ENCODE results near the gene EEIG1. TPM values are rescaled to one million over a fixed set of nuclear protein-coding genes. Genes with fewer than 3 reads are reported as not detected.

The EEIG1 gene
- total and polyA plus RNA-seq, 9 of the 15 experiments (the other 6 are each of a cell fraction or from before 2014, with no cell fraction given): 0.17 to 16.7 (median 3.6) TPM

DNA sequence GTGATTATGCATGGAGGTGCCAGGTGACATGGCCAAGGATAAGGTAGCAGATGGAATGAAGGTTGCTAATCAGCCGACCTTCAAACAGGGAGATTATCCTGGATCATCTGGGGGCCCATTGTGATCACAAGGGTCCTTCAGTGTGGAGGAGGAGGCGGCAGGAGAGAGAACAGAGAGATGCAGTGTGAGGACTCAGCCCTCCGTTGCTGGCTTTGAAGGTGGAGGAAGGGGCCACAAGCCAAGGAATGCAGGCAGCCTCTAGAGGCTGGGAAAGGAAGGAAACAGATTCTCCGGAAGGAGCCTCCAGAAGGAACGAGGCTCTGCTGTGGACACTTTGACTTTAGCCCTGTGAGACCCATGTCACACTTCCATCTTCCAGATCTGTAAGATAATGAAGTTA is 27.4 kb upstream of the EEIG1 start (continued):
- TF ChIP-seq, protein P1, sequence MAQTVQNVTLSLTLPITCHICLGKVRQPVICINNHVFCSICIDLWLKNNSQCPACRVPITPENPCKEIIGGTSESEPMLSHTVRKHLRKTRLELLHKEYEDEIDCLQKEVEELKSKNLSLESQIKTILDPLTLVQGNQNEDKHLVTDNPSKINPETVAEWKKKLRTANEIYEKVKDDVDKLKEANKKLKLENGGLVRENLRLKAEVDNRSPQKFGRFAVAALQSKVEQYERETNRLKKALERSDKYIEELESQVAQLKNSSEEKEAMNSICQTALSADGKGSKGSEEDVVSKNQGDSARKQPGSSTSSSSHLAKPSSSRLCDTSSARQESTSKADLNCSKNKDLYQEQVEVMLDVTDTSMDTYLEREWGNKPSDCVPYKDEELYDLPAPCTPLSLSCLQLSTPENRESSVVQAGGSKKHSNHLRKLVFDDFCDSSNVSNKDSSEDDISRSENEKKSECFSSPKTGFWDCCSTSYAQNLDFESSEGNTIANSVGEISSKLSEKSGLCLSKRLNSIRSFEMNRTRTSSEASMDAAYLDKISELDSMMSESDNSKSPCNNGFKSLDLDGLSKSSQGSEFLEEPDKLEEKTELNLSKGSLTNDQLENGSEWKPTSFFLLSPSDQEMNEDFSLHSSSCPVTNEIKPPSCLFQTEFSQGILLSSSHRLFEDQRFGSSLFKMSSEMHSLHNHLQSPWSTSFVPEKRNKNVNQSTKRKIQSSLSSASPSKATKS (CRISPR knock-in tag; IDR thresholded peaks at IDR 0.05): no peak
- peak; percentile 52; the same call in 1 of the 2 replicates for TF ChIP-seq ADNP (tag; IDR thresholded peaks at IDR 0.05)
- TF ChIP-seq SMARCA5 (IDR thresholded peaks at IDR 0.05): peak; percentile 76; the same call in 1 of the 2 replicates
- TF ChIP-seq NEUROD1 (IDR thresholded peaks at IDR 0.05; ENCODE audit: borderline replicate concordance, low read depth, low read length, partially characterized antibody): no peak
- TF ChIP-seq, protein P2, sequence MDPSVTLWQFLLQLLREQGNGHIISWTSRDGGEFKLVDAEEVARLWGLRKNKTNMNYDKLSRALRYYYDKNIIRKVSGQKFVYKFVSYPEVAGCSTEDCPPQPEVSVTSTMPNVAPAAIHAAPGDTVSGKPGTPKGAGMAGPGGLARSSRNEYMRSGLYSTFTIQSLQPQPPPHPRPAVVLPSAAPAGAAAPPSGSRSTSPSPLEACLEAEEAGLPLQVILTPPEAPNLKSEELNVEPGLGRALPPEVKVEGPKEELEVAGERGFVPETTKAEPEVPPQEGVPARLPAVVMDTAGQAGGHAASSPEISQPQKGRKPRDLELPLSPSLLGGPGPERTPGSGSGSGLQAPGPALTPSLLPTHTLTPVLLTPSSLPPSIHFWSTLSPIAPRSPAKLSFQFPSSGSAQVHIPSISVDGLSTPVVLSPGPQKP (CRISPR knock-in tag; IDR thresholded peaks at IDR 0.05): no peak
- peak; percentile 44 for TF ChIP-seq RBM25 (IDR thresholded peaks at IDR 0.05; ENCODE audit: low read depth, low read length, severe bottlenecking)
- TF ChIP-seq, protein P3, sequence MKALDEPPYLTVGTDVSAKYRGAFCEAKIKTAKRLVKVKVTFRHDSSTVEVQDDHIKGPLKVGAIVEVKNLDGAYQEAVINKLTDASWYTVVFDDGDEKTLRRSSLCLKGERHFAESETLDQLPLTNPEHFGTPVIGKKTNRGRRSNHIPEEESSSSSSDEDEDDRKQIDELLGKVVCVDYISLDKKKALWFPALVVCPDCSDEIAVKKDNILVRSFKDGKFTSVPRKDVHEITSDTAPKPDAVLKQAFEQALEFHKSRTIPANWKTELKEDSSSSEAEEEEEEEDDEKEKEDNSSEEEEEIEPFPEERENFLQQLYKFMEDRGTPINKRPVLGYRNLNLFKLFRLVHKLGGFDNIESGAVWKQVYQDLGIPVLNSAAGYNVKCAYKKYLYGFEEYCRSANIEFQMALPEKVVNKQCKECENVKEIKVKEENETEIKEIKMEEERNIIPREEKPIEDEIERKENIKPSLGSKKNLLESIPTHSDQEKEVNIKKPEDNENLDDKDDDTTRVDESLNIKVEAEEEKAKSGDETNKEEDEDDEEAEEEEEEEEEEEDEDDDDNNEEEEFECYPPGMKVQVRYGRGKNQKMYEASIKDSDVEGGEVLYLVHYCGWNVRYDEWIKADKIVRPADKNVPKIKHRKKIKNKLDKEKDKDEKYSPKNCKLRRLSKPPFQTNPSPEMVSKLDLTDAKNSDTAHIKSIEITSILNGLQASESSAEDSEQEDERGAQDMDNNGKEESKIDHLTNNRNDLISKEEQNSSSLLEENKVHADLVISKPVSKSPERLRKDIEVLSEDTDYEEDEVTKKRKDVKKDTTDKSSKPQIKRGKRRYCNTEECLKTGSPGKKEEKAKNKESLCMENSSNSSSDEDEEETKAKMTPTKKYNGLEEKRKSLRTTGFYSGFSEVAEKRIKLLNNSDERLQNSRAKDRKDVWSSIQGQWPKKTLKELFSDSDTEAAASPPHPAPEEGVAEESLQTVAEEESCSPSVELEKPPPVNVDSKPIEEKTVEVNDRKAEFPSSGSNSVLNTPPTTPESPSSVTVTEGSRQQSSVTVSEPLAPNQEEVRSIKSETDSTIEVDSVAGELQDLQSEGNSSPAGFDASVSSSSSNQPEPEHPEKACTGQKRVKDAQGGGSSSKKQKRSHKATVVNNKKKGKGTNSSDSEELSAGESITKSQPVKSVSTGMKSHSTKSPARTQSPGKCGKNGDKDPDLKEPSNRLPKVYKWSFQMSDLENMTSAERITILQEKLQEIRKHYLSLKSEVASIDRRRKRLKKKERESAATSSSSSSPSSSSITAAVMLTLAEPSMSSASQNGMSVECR (CRISPR knock-in tag; IDR thresholded peaks at IDR 0.05): no peak
- peak in 1 of 2 experiments; percentile 26; a peak in 1 of 3 replicates for TF ChIP-seq CBX3 (IDR thresholded peaks at IDR 0.05; ENCODE audit: borderline replicate concordance in 1 of 2, low read length in 2 of 2)
- no peak for TF ChIP-seq SIX5 (IDR thresholded peaks at IDR 0.05; ENCODE audit: borderline replicate concordance in 1 of 2, insufficient read depth in 1 of 2, low read depth in 1 of 2, low read length in 2 of 2)

All from K562 (cell line).